Upper lobe of left lung (tissue), 4 donors: ENCODE results near the gene ANO4.

Experiments
- EP300 ChIP-seq, 4 donors: sonication (generic); formaldehyde crosslinking; IDR thresholded peaks; one replicate each; pipeline ENCODE4 v1.5.1; 2017; ENCODE audit warnings: antibody characterized with exemption in 4 of 4, control low read depth in 2 of 4
- POLR2A ChIP-seq, 4 donors: fragments of 450-650 bp; IDR thresholded peaks; one replicate each; pipeline ENCODE4 v1.5.1; 2016 to 2017; ENCODE audit warnings: antibody characterized with exemption in 4 of 4, mild to moderate bottlenecking in 2 of 4
- POLR2AphosphoS5 ChIP-seq, 2 donors: sonication (generic); formaldehyde crosslinking; IDR thresholded peaks; one replicate each; pipeline ENCODE4 v1.5.1; 2017; ENCODE audit warnings: antibody characterized with exemption in 2 of 2

GRCh38 chr12:101097829-101098580 is 303.4 kb downstream of the ANO4 start:
- TF ChIP-seq EP300 (IDR thresholded peaks at IDR 0.05), result no peak
- no peak for TF ChIP-seq POLR2AphosphoS5 (IDR thresholded peaks at IDR 0.05)
- TF ChIP-seq POLR2A (IDR thresholded peaks at IDR 0.05), result no peak
